ENCODE data around the gene KATNIP. TPM values are rescaled to one million over a fixed set of nuclear protein-coding genes. Genes with fewer than 3 reads are reported as not detected.

The KATNIP gene
- total RNA-seq, 1 experiment from 2014 or later = 19.0 TPM

- peaks cover 4% of the 10 kb centered on the region for H3F3A ChIP-seq (ENCODE audit: low read length, unreplicated experiment)
- no peaks in the 10 kb centered on the region for H3K9me3 ChIP-seq (ENCODE audit: low read length)
- TF ChIP-seq CTCF (conservative IDR thresholded peaks at IDR 0.05; ENCODE audit: low read depth, low read length) = no peak
- no peak for TF ChIP-seq EZH2phosphoT487 (IDR thresholded peaks at IDR 0.05; ENCODE audit: borderline replicate concordance, low read length)
- no peak for TF ChIP-seq EZH2 (IDR thresholded peaks at IDR 0.05; ENCODE audit: low read length, unreplicated experiment)
- H3K9me2 ChIP-seq (replicated peaks; ENCODE audit: low read length) = no peaks in the 10 kb centered on the region
- H4K20me1 ChIP-seq (ENCODE audit: low read length) = no peaks in the 10 kb centered on the region
- no peak overlapping the region for H3K27ac ChIP-seq (ENCODE audit: low read length)
- H3K79me2 ChIP-seq (ENCODE audit: low read length) = peaks cover 8% of the 10 kb centered on the region; the same call in 1 of the 2 replicates
- DNase-seq (no peak), ATAC-seq (no peak)
- BruUV-seq (replicated peaks) = no TSS peak
- H3K36me3 ChIP-seq (ENCODE audit: low read depth, low read length) = no peaks in the 10 kb centered on the region
- no peak overlapping the region for H3K9ac ChIP-seq (ENCODE audit: low read length)
- no peak overlapping the region for H2AFZ ChIP-seq (ENCODE audit: low read length)
- intact Hi-C loops (cut with micrococcal nuclease) = no loop called here
- no peak overlapping the region for H3K4me3 ChIP-seq (ENCODE audit: low read length)
- H3K27me3 ChIP-seq (ENCODE audit: low read length) = no peaks in the 10 kb centered on the region
- CTCF ChIA-PET = no interaction called here
- H3K4me2 ChIP-seq (ENCODE audit: low read length) = no peak overlapping the region
- H3K4me1 ChIP-seq (ENCODE audit: insufficient read depth, low read length) = peaks cover 26% of the 10 kb centered on the region
- POLR2A ChIA-PET (ENCODE audit: unreplicated experiment) = interaction anchor here (0.7 kb wide), 1 partner anchor 116 kb away, joined by 7 read pairs; no protein-coding TSS in a partner anchor
These were observed 21.7 kb downstream of the KATNIP start for GRCh38 chr16:27571433-27572326.

- BruUV-seq (replicated peaks) = no TSS peak
- Histone ChIP-seq H3K9me3 (ENCODE audit: low read length) (no peaks in the 10 kb centered on the region), H3K27me3 (ENCODE audit: low read length) (no peaks in the 10 kb centered on the region), H3K9me2 (replicated peaks; ENCODE audit: low read length) (no peaks in the 10 kb centered on the region), H4K20me1 (ENCODE audit: low read length) (no peaks in the 10 kb centered on the region), H3K79me2 (ENCODE audit: low read length) (peaks cover 7% of the 10 kb centered on the region; the same call in 1 of the 2 replicates), H3K4me2 (ENCODE audit: low read length) (no peak overlapping the region), H3K36me3 (ENCODE audit: low read depth, low read length) (no peaks in the 10 kb centered on the region), H3K9ac (ENCODE audit: low read length) (no peak overlapping the region), H3K4me3 (ENCODE audit: low read length) (no peak overlapping the region), H3K27ac (ENCODE audit: low read length) (no peak overlapping the region), H3K4me1 (ENCODE audit: insufficient read depth, low read length) (peaks cover 17% of the 10 kb centered on the region), H3F3A (ENCODE audit: low read length, unreplicated experiment) (peaks cover 3% of the 10 kb centered on the region), H2AFZ (ENCODE audit: low read length) (no peak overlapping the region)
- intact Hi-C loops (cut with micrococcal nuclease) = no loop called here
- ATAC-seq = no peak
- POLR2A ChIA-PET (ENCODE audit: unreplicated experiment) = no interaction called here
- no peak for DNase-seq
- no peak for TF ChIP-seq EZH2 (IDR thresholded peaks at IDR 0.05; ENCODE audit: low read length, unreplicated experiment)
- no peak for TF ChIP-seq CTCF (conservative IDR thresholded peaks at IDR 0.05; ENCODE audit: low read depth, low read length)
- TF ChIP-seq EZH2phosphoT487 (IDR thresholded peaks at IDR 0.05; ENCODE audit: borderline replicate concordance, low read length) = no peak
- CTCF ChIA-PET = no interaction called here
These were observed 22.8 kb downstream of the KATNIP start for GRCh38 chr16:27572711-27573110.

GRCh38 chr16:27576729-27577128 lies 26.8 kb downstream of the KATNIP start:
- no peak for TF ChIP-seq EZH2 (IDR thresholded peaks at IDR 0.05; ENCODE audit: low read length, unreplicated experiment)
- no peak for TF ChIP-seq CTCF (conservative IDR thresholded peaks at IDR 0.05; ENCODE audit: low read depth, low read length)
- no peak for TF ChIP-seq EZH2phosphoT487 (IDR thresholded peaks at IDR 0.05; ENCODE audit: borderline replicate concordance, low read length)
- DNase-seq = no peak
- H3K9me2 ChIP-seq (replicated peaks; ENCODE audit: low read length) = no peaks in the 10 kb centered on the region
- H3K9ac ChIP-seq (ENCODE audit: low read length) = no peak overlapping the region
- no peaks in the 10 kb centered on the region for H4K20me1 ChIP-seq (ENCODE audit: low read length)
- no peak overlapping the region for H2AFZ ChIP-seq (ENCODE audit: low read length)
- ChIA-PET POLR2A (ENCODE audit: unreplicated experiment) (no interaction called here), CTCF (no interaction called here)
- H3K27ac ChIP-seq (ENCODE audit: low read length) = no peak overlapping the region
- BruUV-seq (replicated peaks) = no TSS peak
- peaks cover 25% of the 10 kb centered on the region for H3K4me1 ChIP-seq (ENCODE audit: insufficient read depth, low read length)
- no peaks in the 10 kb centered on the region for H3K79me2 ChIP-seq (ENCODE audit: low read length)
- H3K4me3 ChIP-seq (ENCODE audit: low read length) = no peak overlapping the region
- H3F3A ChIP-seq (ENCODE audit: low read length, unreplicated experiment) = no peaks in the 10 kb centered on the region
- H3K9me3 ChIP-seq (ENCODE audit: low read length) = no peaks in the 10 kb centered on the region
- no peak overlapping the region for H3K4me2 ChIP-seq (ENCODE audit: low read length)
- no peaks in the 10 kb centered on the region for H3K36me3 ChIP-seq (ENCODE audit: low read depth, low read length)
- intact Hi-C loops (cut with micrococcal nuclease) = no loop called here
- ATAC-seq = no peak
- H3K27me3 ChIP-seq (ENCODE audit: low read length) = no peaks in the 10 kb centered on the region
